GM19395 (cell line): ENCODE results near the gene PCDHGB3.

Source experiments
- ATAC-seq: cut with Tn5 transposase; IDR thresholded peaks from one replicate; pipeline ENCODE4 v1.9.1; 2021; ENCODE audit warnings: mild to moderate bottlenecking, moderate library complexity; ENCODE audit not compliant: unreplicated experiment

PCDHGB3 gene

GRCh38 chr5:141417494-141418172 is 47.6 kb downstream of the PCDHGB3 start, which contains the start of gene PCDHGB7:
Gene PCDHGB7, plus strand, starts transcription at chr5:141417677. Its CDS starts 183 bp downstream, at chr5:141417860.
- peak; percentile 82 for ATAC-seq

GRCh38 chr5:141419074-141419880 is 49.2 kb downstream of the PCDHGB3 start:
- no peak for ATAC-seq

- ATAC-seq, result peak; percentile 48
These were observed 50.9 kb downstream of the PCDHGB3 start, which contains the start of gene PCDHGA11 for GRCh38 chr5:141420855-141421488. Gene PCDHGA11, plus strand, starts transcription at chr5:141421051. Its CDS starts 177 bp downstream, at chr5:141421228.

GRCh38 chr5:141421489-141421855 is 51.4 kb downstream of the PCDHGB3 start:
- ATAC-seq, result no peak
